Endothelial cell of umbilical vein (primary cell): ENCODE results near the gene ARHGAP10. TPM values are rescaled to one million over a fixed set of nuclear protein-coding genes. Genes with fewer than 3 reads are reported as not detected.

Source experiments
- BruUV-seq: library from RNA; stranded (reverse); fragments of 400-500 nt; replicated peaks from 2 replicates; lab custom pipeline; 2021; lab: Mats Ljungman, UMichigan
- CTCF ChIA-PET: fragments of 300-600, 350-600 bp; sonication (Branson Sonifier 250); formaldehyde crosslinking; loops from one replicate; lab custom pipeline; 2021; ENCODE audit warnings: antibody characterized with exemption, inconsistent platforms; lab: Charles Lee
- POLR2A ChIA-PET: fragments of 300-600, 350-600 bp; sonication (Branson Sonifier 250); formaldehyde crosslinking; loops from one replicate; lab custom pipeline; 2021; ENCODE audit warnings: antibody characterized with exemption, inconsistent platforms; lab: Charles Lee
- DNase-seq: peaks from one replicate; pipeline ENCODE4 v3.0.0-alpha.2; 2011; ENCODE audit warnings: low read depth, low spot score
- FAIRE-seq: peaks from 2 replicates; lab custom pipeline; 2011; peaks lifted over from hg19 to GRCh38; lab: Jason Lieb, UNC
- H2AFZ ChIP-seq: 2 replicates; pipeline ENCODE4 v1.6.0; 2012; ENCODE audit warnings: low read depth, low read length, control low read depth, inconsistent platforms
- H3K27ac ChIP-seq: 2 replicates; pipeline ENCODE4 v1.5.1; 2011; ENCODE audit warnings: low read depth, mild to moderate bottlenecking, control low read depth, low read length, moderate library complexity; ENCODE audit not compliant: insufficient read depth
- H3K27me3 ChIP-seq, 2 experiments: 2 replicates each; pipeline versions ENCODE4 v1.6.0 to v1.6.1; 2011; ENCODE audit warnings: low read length in 2 of 2, mixed read lengths in 1 of 2; ENCODE audit not compliant: control insufficient read depth in 2 of 2, insufficient read depth in 2 of 2
- H3K36me3 ChIP-seq, 2 experiments: 2 replicates in 1 of 2; 3 replicates in 1 of 2; pipeline ENCODE4 v1.5.1; 2011; ENCODE audit warnings: low read length in 2 of 2, mild to moderate bottlenecking in 1 of 2, moderate library complexity in 1 of 2; ENCODE audit not compliant: control insufficient read depth in 2 of 2, insufficient read depth in 2 of 2; ENCODE audit errors: extremely low read depth in 1 of 2
- H3K4me1 ChIP-seq: 3 replicates; pipeline ENCODE4 v1.5.1; 2011; ENCODE audit warnings: mild to moderate bottlenecking, low read length; ENCODE audit not compliant: control insufficient read depth, insufficient read depth; ENCODE audit errors: extremely low read depth
- H3K4me2 ChIP-seq: 2 replicates; pipeline ENCODE4 v1.6.1; 2011; ENCODE audit warnings: low read length, control low read depth, mixed read lengths; ENCODE audit not compliant: insufficient read depth
- H3K4me3 ChIP-seq, 3 experiments: fragments of 200-600 bp in 1 of 3; sonication (generic), shearing (Covaris generic) in 1 of 3; replicated peaks in 1 of 3; 2 replicates each; pipeline ENCODE4 v1.5.1; 2011 to 2016; ENCODE audit warnings: control low read depth in 3 of 3, low read length in 3 of 3, mild to moderate bottlenecking in 2 of 3, inconsistent platforms in 1 of 3, low read depth in 1 of 3, moderate library complexity in 1 of 3; ENCODE audit not compliant: insufficient read depth in 1 of 3
- H3K79me2 ChIP-seq: 2 replicates; pipeline ENCODE4 v1.6.0; 2012; ENCODE audit warnings: low read length, inconsistent platforms; ENCODE audit not compliant: control insufficient read depth, insufficient read depth
- H3K9ac ChIP-seq: replicated peaks from 2 replicates; pipeline ENCODE3; 2011; ENCODE audit warnings: low read length, control low read depth; ENCODE audit not compliant: insufficient read depth; ENCODE audit errors: extremely low read depth
- H3K9me1 ChIP-seq: replicated peaks from 3 replicates; pipeline ENCODE4 v1.6.0; 2011; ENCODE audit warnings: mild to moderate bottlenecking, low read length; ENCODE audit not compliant: control insufficient read depth, insufficient read depth; ENCODE audit errors: extremely low read depth
- H3K9me3 ChIP-seq: replicated peaks from 2 replicates; pipeline ENCODE4 v1.5.1; 2012; ENCODE audit warnings: low read length, inconsistent platforms; ENCODE audit not compliant: control insufficient read depth, insufficient read depth
- H4K20me1 ChIP-seq: replicated peaks from 2 replicates; pipeline ENCODE3; 2011; ENCODE audit warnings: mild to moderate bottlenecking, low read length; ENCODE audit not compliant: control insufficient read depth, insufficient read depth; ENCODE audit errors: extremely low read depth
- EZH2 ChIP-seq: IDR thresholded peaks from 2 replicates; pipeline ENCODE4 v1.6.1; 2012; ENCODE audit warnings: borderline replicate concordance, low read depth, mild to moderate bottlenecking, moderate library complexity, low read length, inconsistent platforms; ENCODE audit not compliant: severe bottlenecking
- FOS ChIP-seq: IDR thresholded peaks from 2 replicates; pipeline ENCODE4 v1.6.1; 2011; ENCODE audit warnings: mild to moderate bottlenecking, low read length, moderate library complexity, borderline replicate concordance; ENCODE audit not compliant: insufficient read depth
- GATA2 ChIP-seq: IDR thresholded peaks from 2 replicates; pipeline ENCODE4 v1.7.0; 2011; ENCODE audit warnings: low read depth, mild to moderate bottlenecking, moderate library complexity, mixed read lengths, low read length; ENCODE audit not compliant: insufficient read length, insufficient read depth
- MYC ChIP-seq: IDR thresholded peaks from one replicate; pipeline ENCODE4 v1.6.1; 2011; ENCODE audit warnings: mild to moderate bottlenecking, low read depth, low read length
- POLR2AphosphoS5 ChIP-seq: IDR thresholded peaks from 2 replicates; pipeline ENCODE4 v1.6.1; 2012; ENCODE audit warnings: low read depth, mild to moderate bottlenecking, control low read depth, low read length, moderate library complexity; ENCODE audit not compliant: insufficient read depth
- dilution Hi-C: fragments of 300-500 bp; cut with MboI; formaldehyde crosslinking; loops from one replicate; pipeline ENCODE4 v1.15.0; 2019; ENCODE audit warnings: low sequenced_read_pairs; ENCODE audit not compliant: extremely low pct_ligation_motif_present
- intact Hi-C: fragments of 100-400 bp; cut with micrococcal nuclease; formaldehyde crosslinking; loops from one replicate; pipeline ENCODE4 v1.10.0; 2022
- polyA plus RNA-seq, 4 experiments: library from polyadenylated mRNA; depleted of rRNA in 3 of 4; stranded (reverse) in 3 of 4; unstranded in 1 of 4; fragments of >200 nt; gene quantifications; 2 replicates each; pipeline versions ENCODE4 v1.2.1 to v1.2.3, GENCODE V29; 2011 to 2012; ENCODE audit warnings: missing spikeins in 1 of 4
- total RNA-seq: library from RNA; stranded (reverse); gene quantifications from 2 replicates; pipeline ENCODE4 v1.2.3, GENCODE V29; 2021
- TF ChIP-seq, protein P1 (sequence below), 2 donors: IDR thresholded peaks; 1 replicate in 1 of 2; 2 replicates in 1 of 2; pipeline ENCODE4 v1.5.1; 2011; ENCODE audit warnings: low read length in 2 of 2, mild to moderate bottlenecking in 2 of 2, moderate library complexity in 2 of 2, control low read depth in 1 of 2, inconsistent platforms in 1 of 2, low read depth in 1 of 2; ENCODE audit not compliant: insufficient read depth in 1 of 2; ENCODE audit errors: extremely low read depth in 1 of 2

ARHGAP10 gene
- total and polyA plus RNA-seq, 2 donors (not counting 3 experiments of a cell fraction or from before 2014, with no cell fraction given), result 20.4 to 36.7 TPM

DNA sequence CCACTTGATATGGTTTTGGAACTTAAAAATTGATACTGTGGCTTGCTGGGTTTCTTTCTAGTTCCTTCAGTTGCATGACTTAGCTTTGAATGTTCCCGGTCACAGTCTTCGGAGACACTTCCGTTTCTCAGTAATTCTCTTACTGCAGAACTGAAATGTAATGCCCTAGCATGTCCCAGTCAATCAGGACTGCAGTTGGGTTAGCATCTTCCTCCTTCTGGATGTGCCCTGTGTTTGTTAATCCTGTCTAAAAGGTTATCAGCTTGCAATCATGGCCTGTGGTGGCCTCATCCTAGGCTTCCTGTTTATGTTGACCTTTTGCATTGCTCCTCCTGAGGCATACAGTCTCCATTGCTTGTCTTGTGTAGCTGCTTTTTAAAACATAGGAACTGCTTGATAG lies 275.9 kb downstream of the ARHGAP10 start:
- ChIA-PET CTCF (interaction anchor here (1.0 to 2.2 kb wide), 11 partner anchors 10 to 1024 kb away, joined by 3 to 7 read pairs (median 4); no protein-coding TSS in a partner anchor), POLR2A (interaction anchor here (1.4 kb wide), 1 partner anchor 435 kb away, joined by 3 read pairs; the partner anchor contains the start of gene NR3C2)
- dilution Hi-C loops, result no loop called here
- peak overlapping the region; percentile 26 for H3K9ac ChIP-seq
- no TSS peak for BruUV-seq
- FAIRE-seq (no peak), DNase-seq (peak; percentile 34)
- H3K36me3 ChIP-seq, result no peaks in the 10 kb centered on the region
- intact Hi-C loops, result no loop called here
- H3K9me3 ChIP-seq, result no peaks in the 10 kb centered on the region
- TF ChIP-seq, protein P1, sequence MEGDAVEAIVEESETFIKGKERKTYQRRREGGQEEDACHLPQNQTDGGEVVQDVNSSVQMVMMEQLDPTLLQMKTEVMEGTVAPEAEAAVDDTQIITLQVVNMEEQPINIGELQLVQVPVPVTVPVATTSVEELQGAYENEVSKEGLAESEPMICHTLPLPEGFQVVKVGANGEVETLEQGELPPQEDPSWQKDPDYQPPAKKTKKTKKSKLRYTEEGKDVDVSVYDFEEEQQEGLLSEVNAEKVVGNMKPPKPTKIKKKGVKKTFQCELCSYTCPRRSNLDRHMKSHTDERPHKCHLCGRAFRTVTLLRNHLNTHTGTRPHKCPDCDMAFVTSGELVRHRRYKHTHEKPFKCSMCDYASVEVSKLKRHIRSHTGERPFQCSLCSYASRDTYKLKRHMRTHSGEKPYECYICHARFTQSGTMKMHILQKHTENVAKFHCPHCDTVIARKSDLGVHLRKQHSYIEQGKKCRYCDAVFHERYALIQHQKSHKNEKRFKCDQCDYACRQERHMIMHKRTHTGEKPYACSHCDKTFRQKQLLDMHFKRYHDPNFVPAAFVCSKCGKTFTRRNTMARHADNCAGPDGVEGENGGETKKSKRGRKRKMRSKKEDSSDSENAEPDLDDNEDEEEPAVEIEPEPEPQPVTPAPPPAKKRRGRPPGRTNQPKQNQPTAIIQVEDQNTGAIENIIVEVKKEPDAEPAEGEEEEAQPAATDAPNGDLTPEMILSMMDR (IDR thresholded peaks at IDR 0.05; ENCODE audit: extremely low read depth in 1 of 2, insufficient read depth in 1 of 2, low read depth in 1 of 2, low read length in 2 of 2), result no peak
- peak; percentile 82 for TF ChIP-seq GATA2
- H4K20me1 ChIP-seq, result peaks cover 2% of the 10 kb centered on the region
- no peaks in the 10 kb centered on the region for H3K9me1 ChIP-seq
- H3K4me3 ChIP-seq, result no peak overlapping the region
- H3K27ac ChIP-seq, result peak overlapping the region; percentile 74
- peaks cover 20% of the 10 kb centered on the region for H3K4me1 ChIP-seq
- H3K4me2 ChIP-seq, result peak overlapping the region; percentile 72
- no peaks in the 10 kb centered on the region for H3K27me3 ChIP-seq
- H2AFZ ChIP-seq, result no peak overlapping the region
- peaks cover 5% of the 10 kb centered on the region for H3K79me2 ChIP-seq

DNA sequence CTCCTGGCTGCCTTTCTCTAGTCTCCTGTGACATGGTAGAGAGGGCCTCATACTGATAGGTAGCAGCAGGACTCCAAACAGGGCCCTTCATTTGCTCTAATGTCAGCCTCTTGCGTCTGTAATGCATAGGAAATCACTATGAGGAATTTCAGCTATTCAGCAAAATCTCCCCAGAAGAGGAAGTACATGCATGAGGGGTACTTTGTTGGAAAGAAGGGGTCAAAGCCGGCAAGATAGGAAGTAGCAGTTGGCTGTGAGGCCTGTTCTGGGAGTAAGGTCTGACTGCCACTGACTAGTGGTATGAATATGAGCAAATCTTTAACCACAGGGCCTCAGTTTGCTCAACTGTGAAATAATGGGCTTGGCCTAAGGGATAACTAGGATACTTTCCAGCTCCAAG lies 283.2 kb downstream of the ARHGAP10 start:
- Histone ChIP-seq H3K79me2 (no peaks in the 10 kb centered on the region), H3K9me3 (no peaks in the 10 kb centered on the region), H3K4me2 (no peak overlapping the region), H3K9ac (no peak overlapping the region), H3K4me1 (peaks cover 14% of the 10 kb centered on the region), H3K27ac (no peak overlapping the region), H2AFZ (no peak overlapping the region), H3K4me3 (no peak overlapping the region), H3K9me1 (no peaks in the 10 kb centered on the region), H3K36me3 (no peaks in the 10 kb centered on the region), H3K27me3 (no peaks in the 10 kb centered on the region), H4K20me1 (peaks cover 2% of the 10 kb centered on the region)
- DNase-seq (peak; percentile 26), FAIRE-seq (no peak)
- ChIA-PET POLR2A (no interaction called here), CTCF (no interaction called here)
- TF ChIP-seq FOS, result no peak
- no peak for TF ChIP-seq EZH2
- TF ChIP-seq POLR2AphosphoS5, result no peak
- TF ChIP-seq, protein P1 (IDR thresholded peaks at IDR 0.05; ENCODE audit: extremely low read depth in 1 of 2, insufficient read depth in 1 of 2, low read depth in 1 of 2, low read length in 2 of 2), result no peak
- no peak for TF ChIP-seq MYC
- BruUV-seq, result no TSS peak
- intact Hi-C loops (no loop called here), dilution Hi-C loops (no loop called here)
